Vagina (tissue), 2 donors: ENCODE results near the gene SSBP2. TPM values are rescaled to one million over a fixed set of nuclear protein-coding genes. Genes with fewer than 3 reads are reported as not detected.

Source experiments
- DNase-seq, 2 donors: peaks; one replicate each; pipeline ENCODE4 v3.0.0-alpha.2; 2017; ENCODE audit errors: extremely low spot score in 2 of 2
- H3K27ac ChIP-seq: fragments of 200-600 bp; sonication (generic); one replicate; pipeline ENCODE4 v1.5.1; 2019
- H3K27me3 ChIP-seq: fragments of 200-600 bp; sonication (generic); one replicate; pipeline ENCODE4 v1.5.1; 2019
- H3K36me3 ChIP-seq, 2 donors: fragments of 200-600 bp; sonication (generic); one replicate each; pipeline ENCODE4 v1.5.1; 2017 to 2019
- H3K4me1 ChIP-seq: fragments of 200-600 bp; sonication (generic); one replicate; pipeline ENCODE4 v1.5.1; 2019
- H3K4me3 ChIP-seq, 2 donors: fragments of 200-600 bp; sonication (generic); 1 replicate in 1 of 2; 2 replicates in 1 of 2; pipeline ENCODE4 v1.5.1; 2016 to 2019
- H3K9me3 ChIP-seq: fragments of 200-600 bp; sonication (generic); one replicate; pipeline ENCODE4 v1.5.1; 2019
- CTCF ChIP-seq, 3 experiments: fragments of 450-650 bp in 2 of 3; fragments of 200-600 bp in 1 of 3; sonication (generic) in 1 of 3; IDR thresholded peaks; one replicate each; pipeline ENCODE4 v1.5.1; 2017 to 2019; ENCODE audit warnings: antibody characterized with exemption in 3 of 3, mild to moderate bottlenecking in 2 of 3, moderate library complexity in 2 of 3
- POLR2A ChIP-seq, 2 donors: fragments of 450-650 bp; IDR thresholded peaks; one replicate each; pipeline ENCODE4 v1.6.1; 2017; ENCODE audit warnings: antibody characterized with exemption in 2 of 2, mild to moderate bottlenecking in 2 of 2, moderate library complexity in 2 of 2
- POLR2AphosphoS5 ChIP-seq, 2 donors: sonication (generic); formaldehyde crosslinking; IDR thresholded peaks; one replicate each; pipeline ENCODE4 v1.9.0; 2017; ENCODE audit warnings: antibody characterized with exemption in 2 of 2, mild to moderate bottlenecking in 2 of 2, low read depth in 1 of 2; ENCODE audit not compliant: insufficient read depth in 1 of 2
- intact Hi-C: fragments of 100-400 bp; cut with DNase I; formaldehyde crosslinking; loops from one replicate; pipeline ENCODE4 v1.15.1; 2023
- total RNA-seq: library from RNA; depleted of rRNA; stranded (reverse); fragments of >200 nt; gene quantifications from one replicate; pipeline ENCODE4 v1.2.3, GENCODE V29; 2016

The SSBP2 gene
- total RNA-seq, 1 donor from 2014 or later = 66.3 TPM

- intact Hi-C loops = no loop called here
- H3K27me3 ChIP-seq = no peaks in the 10 kb centered on the region
- TF ChIP-seq POLR2AphosphoS5 (IDR thresholded peaks at IDR 0.05; ENCODE audit: insufficient read depth in 1 of 2, low read depth in 1 of 2) = no peak
- no peak for TF ChIP-seq POLR2A (IDR thresholded peaks at IDR 0.05)
- no peak for TF ChIP-seq CTCF (IDR thresholded peaks at IDR 0.05)
- H3K4me3 ChIP-seq = no peak overlapping the region
- H3K27ac ChIP-seq = no peak overlapping the region
- H3K9me3 ChIP-seq = no peaks in the 10 kb centered on the region
- H3K4me1 ChIP-seq = peaks cover 47% of the 10 kb centered on the region
- no peak for DNase-seq
- H3K36me3 ChIP-seq = no peaks in the 10 kb centered on the region
Measured at GRCh38 chr5:81783401-81783800, 32.5 kb upstream of the SSBP2 start.

GRCh38 chr5:81782811-81783210 is 31.9 kb upstream of the SSBP2 start:
- no peak for DNase-seq
- Histone ChIP-seq H3K36me3 (no peaks in the 10 kb centered on the region), H3K9me3 (no peaks in the 10 kb centered on the region), H3K4me3 (no peak overlapping the region), H3K4me1 (peaks cover 47% of the 10 kb centered on the region), H3K27ac (no peak overlapping the region), H3K27me3 (no peaks in the 10 kb centered on the region)
- TF ChIP-seq CTCF (IDR thresholded peaks at IDR 0.05) (no peak), POLR2AphosphoS5 (IDR thresholded peaks at IDR 0.05; ENCODE audit: insufficient read depth in 1 of 2, low read depth in 1 of 2) (no peak), POLR2A (IDR thresholded peaks at IDR 0.05) (no peak)
- intact Hi-C loops = no loop called here

- Histone ChIP-seq H3K4me1 (peaks cover 22% of the 10 kb centered on the region), H3K27me3 (no peaks in the 10 kb centered on the region), H3K4me3 (no peak overlapping the region), H3K27ac (peak overlapping the region; percentile 87), H3K9me3 (no peaks in the 10 kb centered on the region), H3K36me3 (no peaks in the 10 kb centered on the region)
- intact Hi-C loops = no loop called here
- TF ChIP-seq POLR2A (IDR thresholded peaks at IDR 0.05) = no peak
- no peak for TF ChIP-seq POLR2AphosphoS5 (IDR thresholded peaks at IDR 0.05; ENCODE audit: insufficient read depth in 1 of 2, low read depth in 1 of 2)
- TF ChIP-seq CTCF (IDR thresholded peaks at IDR 0.05) = no peak
- no peak for DNase-seq
Measured at GRCh38 chr5:81779916-81780266, 29.0 kb upstream of the SSBP2 start.

- H3K4me1 ChIP-seq = peaks cover 22% of the 10 kb centered on the region
- H3K36me3 ChIP-seq = no peaks in the 10 kb centered on the region
- H3K27me3 ChIP-seq = no peaks in the 10 kb centered on the region
- intact Hi-C loops = no loop called here
- H3K9me3 ChIP-seq = no peaks in the 10 kb centered on the region
- DNase-seq = no peak
- peak overlapping the region; percentile 87 for H3K27ac ChIP-seq
- H3K4me3 ChIP-seq = peak overlapping the region; percentile 31 to 32
- TF ChIP-seq CTCF (IDR thresholded peaks at IDR 0.05) (no peak), POLR2A (IDR thresholded peaks at IDR 0.05) (no peak), POLR2AphosphoS5 (IDR thresholded peaks at IDR 0.05; ENCODE audit: insufficient read depth in 1 of 2, low read depth in 1 of 2) (peak in 1 of 2 donors; percentile 30)
Measured at GRCh38 chr5:81779125-81779915, 28.4 kb upstream of the SSBP2 start.

- DNase-seq = no peak
- Histone ChIP-seq H3K27ac (peak overlapping the region; percentile 87), H3K36me3 (no peaks in the 10 kb centered on the region), H3K4me3 (peak overlapping the region; percentile 31 to 32), H3K27me3 (no peaks in the 10 kb centered on the region), H3K4me1 (peaks cover 28% of the 10 kb centered on the region), H3K9me3 (no peaks in the 10 kb centered on the region)
- TF ChIP-seq POLR2AphosphoS5 (IDR thresholded peaks at IDR 0.05; ENCODE audit: insufficient read depth in 1 of 2, low read depth in 1 of 2) = no peak
- no peak for TF ChIP-seq POLR2A (IDR thresholded peaks at IDR 0.05)
- no peak for TF ChIP-seq CTCF (IDR thresholded peaks at IDR 0.05)
- intact Hi-C loops = no loop called here
Measured at GRCh38 chr5:81778642-81779041, 27.7 kb upstream of the SSBP2 start.
